DOHH2 (cell line): ENCODE measurements around the gene TMPRSS2.

ENCODE experiments used
- H3F3A ChIP-seq: fragments of 200-600 bp; sonication (generic), shearing (Covaris generic); 2 replicates; pipeline ENCODE4 v1.6.0; 2016; ENCODE audit warnings: antibody characterized with exemption, mild to moderate bottlenecking; ENCODE audit not compliant: control insufficient read depth, insufficient read depth
- H3K27ac ChIP-seq: fragments of 200-600 bp; sonication (generic); 2 replicates; pipeline ENCODE4 v1.5.1; 2014; ENCODE audit warnings: low read depth, mild to moderate bottlenecking, low read length, moderate library complexity
- H3K27me3 ChIP-seq: fragments of 200-600 bp; sonication (generic); 2 replicates; pipeline ENCODE4 v1.6.1; 2014; ENCODE audit warnings: mild to moderate bottlenecking, low read length, mixed read lengths; ENCODE audit not compliant: control insufficient read depth
- H3K36me3 ChIP-seq: fragments of 200-600 bp; sonication (generic); 2 replicates; pipeline ENCODE4 v1.6.1; 2014; ENCODE audit warnings: mild to moderate bottlenecking, low read length, moderate library complexity, mixed read lengths; ENCODE audit not compliant: control insufficient read depth
- H3K4me1 ChIP-seq: fragments of 200-600 bp; sonication (generic); 2 replicates; pipeline ENCODE4 v1.6.1; 2014; ENCODE audit warnings: mild to moderate bottlenecking, low read length, mixed read lengths; ENCODE audit not compliant: control insufficient read depth
- H3K4me2 ChIP-seq: fragments of 200-600 bp; sonication (generic); 2 replicates; pipeline ENCODE4 v1.6.0; 2014; ENCODE audit warnings: mild to moderate bottlenecking, low read length, moderate library complexity
- H3K4me3 ChIP-seq: fragments of 200-600 bp; sonication (generic); 2 replicates; pipeline ENCODE4 v1.5.1; 2014; ENCODE audit warnings: mild to moderate bottlenecking, low read length, mixed read lengths
- H3K79me2 ChIP-seq: fragments of 200-600 bp; sonication (generic); 2 replicates; pipeline ENCODE4 v1.6.1; 2014; ENCODE audit warnings: mild to moderate bottlenecking, low read length, mixed read lengths; ENCODE audit not compliant: control insufficient read depth
- H3K9me2 ChIP-seq: fragments of 200-600 bp; sonication (generic); replicated peaks from 2 replicates; pipeline ENCODE4 v1.6.1; 2014; ENCODE audit warnings: mild to moderate bottlenecking, low read length, mixed read lengths; ENCODE audit not compliant: control insufficient read depth
- H3K9me3 ChIP-seq: fragments of 200-600 bp; sonication (generic); 2 replicates; pipeline ENCODE4 v1.6.1; 2014; ENCODE audit warnings: antibody characterized with exemption, low read length, mixed read lengths; ENCODE audit not compliant: control insufficient read depth, insufficient read depth
- H4K20me1 ChIP-seq: fragments of 200-600 bp; sonication (generic); 2 replicates; pipeline ENCODE4 v1.6.0; 2014; ENCODE audit warnings: low read depth, mild to moderate bottlenecking, antibody characterized with exemption, low read length, moderate library complexity; ENCODE audit not compliant: control insufficient read depth, insufficient read depth
- EZH2phosphoT487 ChIP-seq: fragments of 200-600 bp; sonication (generic); IDR thresholded peaks from 2 replicates; pipeline ENCODE4 v1.6.1; 2017; ENCODE audit warnings: borderline replicate concordance, mild to moderate bottlenecking, antibody characterized with exemption, low read length, moderate library complexity, mixed read lengths
- TF ChIP-seq, protein P1 (sequence below): fragments of 200-600 bp; sonication (generic); IDR thresholded peaks from one replicate; pipeline ENCODE4 v1.5.1; 2014; ENCODE audit warnings: antibody characterized with exemption, mild to moderate bottlenecking, low read depth, low read length; ENCODE audit not compliant: poor library complexity, severe bottlenecking

Gene TMPRSS2

DNA sequence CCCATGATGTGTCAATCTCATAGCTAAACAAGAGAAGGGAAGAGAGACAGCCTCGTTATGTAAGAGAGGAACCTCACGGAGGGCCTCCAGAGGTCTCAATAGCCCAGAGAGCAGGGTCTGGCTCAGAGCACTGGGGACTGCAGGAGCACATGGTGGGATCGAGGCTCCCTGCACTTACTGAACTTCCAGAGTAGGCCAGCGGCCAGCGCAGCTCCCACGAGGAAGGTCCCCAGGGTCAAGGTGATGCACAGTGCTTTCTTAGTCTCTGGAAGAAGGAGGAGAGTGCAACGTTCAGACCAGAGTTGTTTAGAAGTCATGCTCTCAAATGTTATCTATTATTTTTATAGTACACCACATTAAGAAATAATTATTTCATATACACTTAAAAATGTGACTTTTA lies 18.6 kb downstream of the TMPRSS2 start:
- Histone ChIP-seq H4K20me1 (no peaks in the 10 kb centered on the region), H3K4me3 (no peak overlapping the region), H3F3A (no peaks in the 10 kb centered on the region), H3K36me3 (no peaks in the 10 kb centered on the region), H3K27me3 (no peaks in the 10 kb centered on the region), H3K79me2 (no peaks in the 10 kb centered on the region), H3K9me2 (no peaks in the 10 kb centered on the region), H3K4me1 (no peaks in the 10 kb centered on the region), H3K9me3 (no peaks in the 10 kb centered on the region), H3K27ac (no peak overlapping the region), H3K4me2 (no peak overlapping the region)
- no peak for TF ChIP-seq EZH2phosphoT487
- TF ChIP-seq, protein P1, sequence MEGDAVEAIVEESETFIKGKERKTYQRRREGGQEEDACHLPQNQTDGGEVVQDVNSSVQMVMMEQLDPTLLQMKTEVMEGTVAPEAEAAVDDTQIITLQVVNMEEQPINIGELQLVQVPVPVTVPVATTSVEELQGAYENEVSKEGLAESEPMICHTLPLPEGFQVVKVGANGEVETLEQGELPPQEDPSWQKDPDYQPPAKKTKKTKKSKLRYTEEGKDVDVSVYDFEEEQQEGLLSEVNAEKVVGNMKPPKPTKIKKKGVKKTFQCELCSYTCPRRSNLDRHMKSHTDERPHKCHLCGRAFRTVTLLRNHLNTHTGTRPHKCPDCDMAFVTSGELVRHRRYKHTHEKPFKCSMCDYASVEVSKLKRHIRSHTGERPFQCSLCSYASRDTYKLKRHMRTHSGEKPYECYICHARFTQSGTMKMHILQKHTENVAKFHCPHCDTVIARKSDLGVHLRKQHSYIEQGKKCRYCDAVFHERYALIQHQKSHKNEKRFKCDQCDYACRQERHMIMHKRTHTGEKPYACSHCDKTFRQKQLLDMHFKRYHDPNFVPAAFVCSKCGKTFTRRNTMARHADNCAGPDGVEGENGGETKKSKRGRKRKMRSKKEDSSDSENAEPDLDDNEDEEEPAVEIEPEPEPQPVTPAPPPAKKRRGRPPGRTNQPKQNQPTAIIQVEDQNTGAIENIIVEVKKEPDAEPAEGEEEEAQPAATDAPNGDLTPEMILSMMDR: no peak

DNA sequence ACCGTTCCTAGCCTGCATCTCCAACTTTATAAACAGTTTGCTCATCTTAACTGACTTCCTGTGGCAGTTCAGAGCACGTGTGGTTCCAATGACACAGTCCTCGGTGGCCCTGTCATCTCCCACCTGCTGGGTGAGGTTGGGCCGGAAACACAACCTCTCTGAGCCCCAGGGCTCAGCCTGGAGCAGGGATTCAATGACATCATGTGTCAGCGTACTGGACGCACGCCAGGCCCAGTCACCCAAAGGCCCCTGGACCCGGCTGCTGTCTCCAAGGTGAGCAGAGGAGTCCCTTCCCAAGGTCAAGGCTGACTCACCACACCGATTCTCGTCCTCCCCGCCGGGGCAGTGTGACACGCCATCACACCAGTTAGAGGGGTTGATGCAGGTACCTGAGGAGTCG lies 19.9 kb downstream of the TMPRSS2 start:
- H3F3A ChIP-seq: no peaks in the 10 kb centered on the region
- no peak overlapping the region for H3K27ac ChIP-seq
- H3K9me2 ChIP-seq: no peaks in the 10 kb centered on the region
- H3K4me1 ChIP-seq: no peaks in the 10 kb centered on the region
- TF ChIP-seq, protein P1: no peak
- no peak for TF ChIP-seq EZH2phosphoT487
- H3K27me3 ChIP-seq: no peaks in the 10 kb centered on the region
- no peaks in the 10 kb centered on the region for H3K36me3 ChIP-seq
- no peak overlapping the region for H3K4me2 ChIP-seq
- no peak overlapping the region for H3K4me3 ChIP-seq
- H3K9me3 ChIP-seq: no peaks in the 10 kb centered on the region
- no peaks in the 10 kb centered on the region for H4K20me1 ChIP-seq
- no peaks in the 10 kb centered on the region for H3K79me2 ChIP-seq

DNA sequence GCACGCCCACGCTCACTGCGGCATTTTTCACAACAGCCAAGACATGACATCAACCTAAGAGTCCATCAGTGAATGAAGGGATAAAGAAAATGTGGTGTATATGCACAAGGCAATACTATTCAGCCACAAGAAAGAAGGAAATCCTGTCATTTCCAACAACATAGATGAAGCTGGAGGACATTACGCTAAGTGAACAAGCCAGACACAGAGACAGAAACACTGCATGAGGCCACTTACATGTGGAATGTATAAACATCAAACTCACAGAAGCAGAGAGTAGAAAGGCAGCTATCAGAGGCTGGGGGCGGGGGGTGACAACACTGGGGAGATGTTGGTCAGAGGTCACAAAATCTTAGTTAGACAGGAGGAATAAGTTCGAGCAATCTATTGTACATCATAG lies 20.9 kb downstream of the TMPRSS2 start:
- Histone ChIP-seq H3K4me3 (no peak overlapping the region), H3K4me1 (no peaks in the 10 kb centered on the region)
- TF ChIP-seq, protein P1: no peak
- no peak for TF ChIP-seq EZH2phosphoT487

More for the DNA sequence above, 20.9 kb downstream of the TMPRSS2 start:
- H3K36me3 ChIP-seq: no peaks in the 10 kb centered on the region
- no peaks in the 10 kb centered on the region for H3F3A ChIP-seq
- H3K9me2 ChIP-seq: no peaks in the 10 kb centered on the region
- peaks cover 4% of the 10 kb centered on the region; the same call in 1 of the 2 replicates for H3K27me3 ChIP-seq
- no peak overlapping the region for H3K27ac ChIP-seq
- no peak overlapping the region for H3K4me2 ChIP-seq
- no peaks in the 10 kb centered on the region for H3K79me2 ChIP-seq
- no peaks in the 10 kb centered on the region for H4K20me1 ChIP-seq
- H3K9me3 ChIP-seq: no peaks in the 10 kb centered on the region
